Stomach (tissue), 4 donors: ENCODE data around the gene CLIC6.

Experiments used
- EP300 ChIP-seq: sonication (generic); formaldehyde crosslinking; IDR thresholded peaks from one replicate; pipeline ENCODE4 v1.6.1; 2017; ENCODE audit warnings: antibody characterized with exemption
- POLR2A ChIP-seq, 4 donors: fragments of 450-650 bp; IDR thresholded peaks; one replicate each; pipeline ENCODE4 v1.6.1; 2016; ENCODE audit warnings: antibody characterized with exemption in 4 of 4, control low read depth in 2 of 4, mild to moderate bottlenecking in 1 of 4, moderate library complexity in 1 of 4
- TF ChIP-seq, protein P1 (sequence below), 7 experiments: fragments of 450-650 bp in 4 of 7; fragments of 200-600 bp in 3 of 7; sonication (generic) in 3 of 7; IDR thresholded peaks; one replicate each; pipeline ENCODE4 v1.5.1; 2016 to 2019; ENCODE audit warnings: antibody characterized with exemption in 7 of 7, control low read depth in 2 of 7, mild to moderate bottlenecking in 1 of 7

DNA sequence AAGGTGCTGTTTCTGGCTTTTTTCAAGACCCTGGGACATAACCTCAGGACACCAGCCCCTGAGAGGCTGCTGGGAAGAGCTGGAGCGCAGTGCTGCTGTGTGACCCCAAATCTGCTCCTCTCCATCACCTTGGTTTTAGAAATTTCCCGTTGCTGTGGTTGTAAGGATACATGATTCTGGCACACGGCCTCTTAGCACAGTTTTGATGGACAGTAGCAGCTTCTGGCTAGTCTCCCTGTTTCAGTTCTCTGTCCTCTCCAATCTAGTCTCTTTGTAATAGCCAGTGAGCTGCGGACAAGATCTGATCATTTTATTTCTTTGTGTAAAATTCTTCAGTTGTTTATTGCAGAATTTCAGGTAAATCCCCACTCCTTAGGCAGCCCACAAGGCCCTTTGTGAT is 3.1 kb downstream of the CLIC6 start:
- TF ChIP-seq, protein P1, sequence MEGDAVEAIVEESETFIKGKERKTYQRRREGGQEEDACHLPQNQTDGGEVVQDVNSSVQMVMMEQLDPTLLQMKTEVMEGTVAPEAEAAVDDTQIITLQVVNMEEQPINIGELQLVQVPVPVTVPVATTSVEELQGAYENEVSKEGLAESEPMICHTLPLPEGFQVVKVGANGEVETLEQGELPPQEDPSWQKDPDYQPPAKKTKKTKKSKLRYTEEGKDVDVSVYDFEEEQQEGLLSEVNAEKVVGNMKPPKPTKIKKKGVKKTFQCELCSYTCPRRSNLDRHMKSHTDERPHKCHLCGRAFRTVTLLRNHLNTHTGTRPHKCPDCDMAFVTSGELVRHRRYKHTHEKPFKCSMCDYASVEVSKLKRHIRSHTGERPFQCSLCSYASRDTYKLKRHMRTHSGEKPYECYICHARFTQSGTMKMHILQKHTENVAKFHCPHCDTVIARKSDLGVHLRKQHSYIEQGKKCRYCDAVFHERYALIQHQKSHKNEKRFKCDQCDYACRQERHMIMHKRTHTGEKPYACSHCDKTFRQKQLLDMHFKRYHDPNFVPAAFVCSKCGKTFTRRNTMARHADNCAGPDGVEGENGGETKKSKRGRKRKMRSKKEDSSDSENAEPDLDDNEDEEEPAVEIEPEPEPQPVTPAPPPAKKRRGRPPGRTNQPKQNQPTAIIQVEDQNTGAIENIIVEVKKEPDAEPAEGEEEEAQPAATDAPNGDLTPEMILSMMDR (IDR thresholded peaks at IDR 0.05), result no peak
- TF ChIP-seq POLR2A (IDR thresholded peaks at IDR 0.05) (no peak), EP300 (no peak)
